GM18868 (cell line): ENCODE measurements around the gene PDE9A.
A peak's percentile ranks its signal among the peaks of the same experiment; 100 is the strongest.
"Not testable (repeated sequence)": the region's sequence is repeated elsewhere in the genome, so short reads cannot be mapped to it uniquely, and the experiment has no call there.

Experiments
- ATAC-seq: cut with Tn5 transposase; IDR thresholded peaks from one replicate; pipeline ENCODE4 v1.9.1; 2021; ENCODE audit warnings: mild to moderate bottlenecking, moderate library complexity; ENCODE audit not compliant: unreplicated experiment

The PDE9A gene

GRCh38 chr21:42653231-42654061 lies at the start of gene PDE9A:
PDE9A (plus strand) TSS chr21:42653621; CDS start chr21:42653815, 194 bp downstream.
- no peak for ATAC-seq

- ATAC-seq: no peak
Measured at GRCh38 chr21:42607102-42607501, 46.3 kb upstream of the PDE9A start.

GRCh38 chr21:42607525-42608102 lies 45.8 kb upstream of the PDE9A start:
- ATAC-seq: no peak

GRCh38 chr21:42608446-42608845 lies 45.0 kb upstream of the PDE9A start:
- no peak for ATAC-seq

GRCh38 chr21:42609811-42610210 lies 43.6 kb upstream of the PDE9A start:
- peak; percentile 64 for ATAC-seq

- no peak for ATAC-seq
Measured at GRCh38 chr21:42611852-42612251, 41.6 kb upstream of the PDE9A start.

- ATAC-seq: no peak
Measured at GRCh38 chr21:42612390-42612789, 41.0 kb upstream of the PDE9A start.

GRCh38 chr21:42613756-42614155 lies 39.7 kb upstream of the PDE9A start:
- no peak for ATAC-seq

GRCh38 chr21:42614396-42614795 lies 39.0 kb upstream of the PDE9A start:
- ATAC-seq: no peak

- no peak for ATAC-seq
Measured at GRCh38 chr21:42614811-42615351, 38.5 kb upstream of the PDE9A start.

- not testable (repeated sequence) for ATAC-seq
Measured at GRCh38 chr21:42615377-42615776, 38.0 kb upstream of the PDE9A start.

- no peak for ATAC-seq
Measured at GRCh38 chr21:42615924-42616323, 37.5 kb upstream of the PDE9A start.

GRCh38 chr21:42616446-42616845 lies 37.0 kb upstream of the PDE9A start:
- ATAC-seq: no peak

- ATAC-seq: no peak
Measured at GRCh38 chr21:42616941-42617340, 36.5 kb upstream of the PDE9A start.

- no peak for ATAC-seq
Measured at GRCh38 chr21:42617486-42617885, 35.9 kb upstream of the PDE9A start.

- no peak for ATAC-seq
Measured at GRCh38 chr21:42618707-42619102, 34.7 kb upstream of the PDE9A start.

GRCh38 chr21:42619166-42619565 lies 34.3 kb upstream of the PDE9A start:
- ATAC-seq: no peak

GRCh38 chr21:42619841-42620240 lies 33.6 kb upstream of the PDE9A start:
- no peak for ATAC-seq

GRCh38 chr21:42621166-42621818 lies 32.1 kb upstream of the PDE9A start:
- ATAC-seq: no peak

GRCh38 chr21:42621819-42622177 lies 31.6 kb upstream of the PDE9A start:
- no peak for ATAC-seq

- ATAC-seq: no peak
Measured at GRCh38 chr21:42622284-42622683, 31.1 kb upstream of the PDE9A start.

- ATAC-seq: no peak
Measured at GRCh38 chr21:42623694-42624093, 29.7 kb upstream of the PDE9A start.
